Ovary (tissue), 3 donors: ENCODE measurements around the gene PPTC7.

ENCODE experiments used
- CTCF ChIP-seq, 3 donors: fragments of 450-650 bp in 2 of 3; fragments of 200-600 bp in 1 of 3; IDR thresholded peaks; one replicate each; pipeline versions ENCODE4 v1.5.1 to v1.8.0; 2016 to 2022; ENCODE audit warnings: antibody characterized with exemption in 3 of 3, mild to moderate bottlenecking in 1 of 3
- EP300 ChIP-seq: sonication (generic); formaldehyde crosslinking; IDR thresholded peaks from one replicate; pipeline ENCODE4 v1.6.1; 2017; ENCODE audit warnings: antibody characterized with exemption
- POLR2A ChIP-seq: fragments of 450-650 bp; IDR thresholded peaks from one replicate; pipeline ENCODE4 v1.6.1; 2017; ENCODE audit warnings: antibody characterized with exemption, mild to moderate bottlenecking, moderate library complexity
- donor health status: DM: no; HTN: no; CAD: no.

GRCh38 chr12:110514363-110514762, 68.8 kb downstream of the PPTC7 start:
- TF ChIP-seq CTCF (IDR thresholded peaks at IDR 0.05) (no peak), POLR2A (no peak), EP300 (no peak)
